Lung (tissue), 12 donors: ENCODE results near the gene CES2. TPM values are rescaled to one million over a fixed set of nuclear protein-coding genes. Genes with fewer than 3 reads are reported as not detected.

Experiments used
- ATAC-seq: fragments of 200-7000 bp; cut with Tn5 transposase; one replicate; pipeline ENCODE4 v1.9.1; 2020; ENCODE audit warnings: moderate number of reproducible peaks; ENCODE audit not compliant: insufficient read depth, low FRiP score
- DNase-seq, 3 donors: peaks; one replicate each; pipeline ENCODE4 v3.0.0-alpha.2; 2013 to 2017
- H3K27ac ChIP-seq, 2 donors: one replicate each; pipeline ENCODE4 v1.5.1; 2013; ENCODE audit warnings: mild to moderate bottlenecking in 2 of 2, moderate library complexity in 2 of 2, control low read depth in 1 of 2, inconsistent platforms in 1 of 2, low read depth in 1 of 2, low read length in 1 of 2
- H3K27me3 ChIP-seq, 3 donors: one replicate each; pipeline ENCODE4 v1.5.1; 2013; ENCODE audit warnings: low read length in 2 of 3; ENCODE audit not compliant: control insufficient read depth in 3 of 3, insufficient read depth in 3 of 3
- H3K36me3 ChIP-seq, 4 donors: one replicate each; pipeline ENCODE4 v1.5.1; 2013; ENCODE audit warnings: low read length in 4 of 4, mild to moderate bottlenecking in 1 of 4, moderate library complexity in 1 of 4; ENCODE audit not compliant: control insufficient read depth in 4 of 4, insufficient read depth in 4 of 4
- H3K4me1 ChIP-seq, 5 donors: one replicate each; pipeline ENCODE4 v1.5.1; 2013; ENCODE audit warnings: low read length in 5 of 5, mild to moderate bottlenecking in 2 of 5, moderate library complexity in 1 of 5; ENCODE audit not compliant: control insufficient read depth in 5 of 5, insufficient read depth in 5 of 5
- H3K4me3 ChIP-seq: one replicate; pipeline ENCODE4 v1.5.1; 2013; ENCODE audit warnings: mild to moderate bottlenecking, control low read depth, moderate library complexity
- H3K9ac ChIP-seq, 2 donors: one replicate each; pipeline ENCODE4 v1.5.1; 2013; ENCODE audit warnings: low read length in 2 of 2, control low read depth in 1 of 2; ENCODE audit not compliant: insufficient read depth in 1 of 2
- H3K9me3 ChIP-seq, 4 donors: one replicate each; pipeline ENCODE4 v1.5.1; 2013; ENCODE audit warnings: low read length in 3 of 4, mild to moderate bottlenecking in 1 of 4, moderate library complexity in 1 of 4; ENCODE audit not compliant: control insufficient read depth in 4 of 4, insufficient read depth in 3 of 4
- WGBS, 2 donors: extraction: QIAGEN DNeasy Blood & Tissue Kit; methylation state at CpG; one replicate each; pipeline ENCODE4 v1.1.7; 2013; 5-methylcytosine and 5-hydroxymethylcytosine counted together
- polyA plus RNA-seq, 2 donors: library from polyadenylated mRNA; stranded (reverse); fragments of 200-250 nt; gene quantifications; one replicate each; pipeline ENCODE4 v1.2.1, GENCODE V29; 2013
- total RNA-seq, 2 donors: library from RNA; depleted of rRNA in 1 of 2; stranded (reverse); fragments of >200 nt in 1 of 2; gene quantifications; one replicate each; pipeline ENCODE4 v1.2.1, GENCODE V29; 2014 to 2021
- TF ChIP-seq, protein P1 (sequence below): IDR thresholded peaks from 2 replicates; pipeline ENCODE4 v1.5.1; 2012; ENCODE audit warnings: mild to moderate bottlenecking; ENCODE audit errors: control extremely low read depth, extremely low read depth
- donor health status: control.
- donor health status: control.
- donor health status: Bipolar disorder and iron deficiency.
- donor health status: healthy.
- donor health status: DM: yes; HTN: yes; CAD: no.

The CES2 gene
- total and polyA plus RNA-seq, 4 donors = 24.6 to 51.0 (median 26.2) TPM

DNA sequence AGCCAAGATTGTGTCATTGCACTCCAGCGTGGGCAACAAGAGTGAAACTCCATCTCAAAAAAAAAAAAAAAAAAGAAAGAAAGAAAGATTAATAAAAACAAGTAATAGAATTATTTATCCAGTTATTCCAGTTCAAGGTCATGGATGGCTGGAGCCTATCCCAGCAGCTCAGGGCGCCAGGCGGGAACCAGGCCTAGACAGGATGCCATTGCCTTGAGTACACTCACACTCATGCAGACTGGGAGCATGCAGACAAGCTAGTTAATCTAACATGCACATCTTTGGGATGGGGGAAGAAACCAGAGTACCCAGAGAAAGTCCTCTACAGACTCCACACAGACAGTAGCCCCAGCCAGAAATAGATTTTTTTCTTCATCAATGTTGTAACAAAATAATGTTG is 37.1 kb upstream of the CES2 start:
- Histone ChIP-seq H3K9me3 (no peaks in the 10 kb centered on the region), H3K9ac (no peak overlapping the region), H3K27me3 (no peaks in the 10 kb centered on the region), H3K36me3 (no peaks in the 10 kb centered on the region), H3K4me3 (no peak overlapping the region), H3K27ac (peak overlapping the region in 1 of 2 donors; percentile 38), H3K4me1 (peaks cover 0 to 38% (median 18%) of the 10 kb centered on the region in 5 donors)
- 77 to 82% methylated on average over 3 of the region's 3 CpGs for WGBS, 2 donors
- ATAC-seq (no peak), DNase-seq (no peak)
- TF ChIP-seq, protein P1, sequence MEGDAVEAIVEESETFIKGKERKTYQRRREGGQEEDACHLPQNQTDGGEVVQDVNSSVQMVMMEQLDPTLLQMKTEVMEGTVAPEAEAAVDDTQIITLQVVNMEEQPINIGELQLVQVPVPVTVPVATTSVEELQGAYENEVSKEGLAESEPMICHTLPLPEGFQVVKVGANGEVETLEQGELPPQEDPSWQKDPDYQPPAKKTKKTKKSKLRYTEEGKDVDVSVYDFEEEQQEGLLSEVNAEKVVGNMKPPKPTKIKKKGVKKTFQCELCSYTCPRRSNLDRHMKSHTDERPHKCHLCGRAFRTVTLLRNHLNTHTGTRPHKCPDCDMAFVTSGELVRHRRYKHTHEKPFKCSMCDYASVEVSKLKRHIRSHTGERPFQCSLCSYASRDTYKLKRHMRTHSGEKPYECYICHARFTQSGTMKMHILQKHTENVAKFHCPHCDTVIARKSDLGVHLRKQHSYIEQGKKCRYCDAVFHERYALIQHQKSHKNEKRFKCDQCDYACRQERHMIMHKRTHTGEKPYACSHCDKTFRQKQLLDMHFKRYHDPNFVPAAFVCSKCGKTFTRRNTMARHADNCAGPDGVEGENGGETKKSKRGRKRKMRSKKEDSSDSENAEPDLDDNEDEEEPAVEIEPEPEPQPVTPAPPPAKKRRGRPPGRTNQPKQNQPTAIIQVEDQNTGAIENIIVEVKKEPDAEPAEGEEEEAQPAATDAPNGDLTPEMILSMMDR = no peak

DNA sequence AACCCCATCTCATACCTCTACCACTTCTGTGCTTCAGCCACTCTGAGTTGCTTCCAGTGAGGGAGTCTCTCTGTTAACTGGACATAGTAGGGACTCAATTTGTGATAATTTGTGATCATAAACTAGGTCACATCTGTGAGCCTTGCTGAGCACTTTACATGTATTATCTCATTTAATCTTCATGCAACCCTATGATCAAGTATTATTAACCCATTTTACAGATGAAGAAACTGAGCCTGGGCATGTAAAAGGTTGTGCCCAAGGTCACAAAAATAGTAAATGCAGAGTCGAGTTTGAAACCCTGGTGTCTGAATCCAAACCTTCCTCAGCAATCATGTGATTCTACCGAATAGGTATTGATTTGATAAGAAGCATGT is 36.4 kb upstream of the CES2 start:
- DNase-seq (no peak), ATAC-seq (no peak)
- Histone ChIP-seq H3K36me3 (no peaks in the 10 kb centered on the region), H3K4me1 (peaks cover 0 to 45% (median 20%) of the 10 kb centered on the region in 5 donors), H3K27ac (peak overlapping the region; percentile 81 to 89), H3K27me3 (no peaks in the 10 kb centered on the region), H3K9me3 (no peaks in the 10 kb centered on the region), H3K9ac (peak overlapping the region in 1 of 2 donors; percentile 67), H3K4me3 (no peak overlapping the region)
- TF ChIP-seq, protein P1 = no peak
- WGBS, 2 donors = 87 to 90% methylated on average over 2 of the region's 2 CpGs

DNA sequence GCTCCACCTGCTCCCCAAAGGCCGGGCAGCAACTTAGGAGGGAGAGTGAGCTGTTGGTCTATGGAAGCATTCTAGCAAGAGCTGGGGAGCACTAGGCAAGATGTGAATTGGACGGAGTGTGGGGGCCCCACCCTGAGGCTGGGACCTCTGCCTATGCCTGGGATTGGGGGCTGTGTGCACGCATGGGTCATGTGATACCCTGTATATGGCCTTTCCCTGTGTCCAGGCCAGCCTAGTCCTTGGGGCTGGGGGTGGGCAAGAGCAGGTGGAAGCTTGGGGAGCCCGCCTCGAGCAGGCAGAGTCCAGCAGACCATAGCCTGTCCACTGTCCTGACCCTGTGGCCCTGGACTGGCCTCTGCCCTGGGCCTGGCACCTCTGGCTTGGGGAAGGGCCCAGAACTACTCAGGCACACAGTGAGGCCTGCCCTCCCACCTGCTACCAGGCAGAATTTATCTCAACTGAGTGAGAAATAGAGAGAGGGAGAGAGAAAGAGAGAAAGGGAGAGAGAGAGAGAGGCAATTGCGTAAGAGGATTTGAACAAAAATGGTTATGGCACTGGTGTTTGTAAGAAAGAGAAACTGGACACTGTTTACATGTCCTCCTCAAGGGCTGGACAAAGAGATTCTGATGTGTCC is 35.9 kb upstream of the CES2 start:
- Histone ChIP-seq H3K9ac (peak overlapping the region in 1 of 2 donors; percentile 67), H3K36me3 (no peaks in the 10 kb centered on the region), H3K27ac (peak overlapping the region; percentile 81 to 89), H3K27me3 (no peaks in the 10 kb centered on the region), H3K4me1 (peaks cover 0 to 50% (median 23%) of the 10 kb centered on the region in 5 donors), H3K4me3 (no peak overlapping the region), H3K9me3 (no peaks in the 10 kb centered on the region)
- TF ChIP-seq, protein P1 = no peak
- DNase-seq (peak; percentile 11 to 86 (median 36)), ATAC-seq (no peak)
- WGBS, 2 donors = 83 to 87% methylated on average over 6 of the region's 6 CpGs
